Testis (tissue), 2 donors: Measurements from ENCODE around the gene MAPKAPK5.
"Not testable (repeated sequence)": the region's sequence is repeated elsewhere in the genome, so short reads cannot be mapped to it uniquely, and the experiment has no call there.

ENCODE experiments used
- CTCF ChIP-seq, 3 experiments: fragments of 450-650 bp in 2 of 3; fragments of 200-600 bp in 1 of 3; sonication (generic) in 1 of 3; IDR thresholded peaks; one replicate each; pipeline ENCODE4 v1.5.1; 2016 to 2019; ENCODE audit warnings: antibody characterized with exemption in 3 of 3, mild to moderate bottlenecking in 2 of 3, moderate library complexity in 1 of 3
- POLR2A ChIP-seq: fragments of 450-650 bp; IDR thresholded peaks from one replicate; pipeline ENCODE4 v1.6.1; 2017; ENCODE audit warnings: antibody characterized with exemption, mild to moderate bottlenecking, moderate library complexity

- TF ChIP-seq CTCF (IDR thresholded peaks at IDR 0.05); POLR2A: not testable (repeated sequence)
Observed at GRCh38 chr12:111829635-111830034, 12.4 kb upstream of the MAPKAPK5 start.
